Muscle layer of colon (tissue), 2 donors: Measurements from ENCODE around the gene MARCHF10.

Experiments
- H3K27ac ChIP-seq: one replicate; pipeline ENCODE4 v1.7.0; 2013; ENCODE audit warnings: low read depth, mild to moderate bottlenecking, low read length, moderate library complexity
- H3K27me3 ChIP-seq, 2 donors: one replicate each; pipeline ENCODE4 v1.7.0; 2013; ENCODE audit warnings: low read length in 2 of 2, mild to moderate bottlenecking in 2 of 2; ENCODE audit not compliant: insufficient read depth in 2 of 2, control insufficient read depth in 1 of 2
- H3K36me3 ChIP-seq: one replicate; pipeline ENCODE4 v1.7.0; 2013; ENCODE audit warnings: mild to moderate bottlenecking, low read length; ENCODE audit not compliant: insufficient read depth
- H3K4me1 ChIP-seq: one replicate; pipeline ENCODE4 v1.7.0; 2013; ENCODE audit warnings: mild to moderate bottlenecking, low read length; ENCODE audit not compliant: insufficient read depth
- H3K4me3 ChIP-seq, 2 donors: one replicate each; pipeline ENCODE4 v1.7.0; 2013; ENCODE audit warnings: low read length in 2 of 2, low read depth in 1 of 2, mild to moderate bottlenecking in 1 of 2, moderate library complexity in 1 of 2
- H3K9ac ChIP-seq: one replicate; pipeline ENCODE4 v1.7.0; 2013; ENCODE audit warnings: low read length
- H3K9me3 ChIP-seq: one replicate; pipeline ENCODE4 v1.7.0; 2013; ENCODE audit warnings: mild to moderate bottlenecking, low read length
- donor health status: abdominal sarcoma.
- donor health status: Adenocarcinoma of cecum.

Gene MARCHF10

DNA sequence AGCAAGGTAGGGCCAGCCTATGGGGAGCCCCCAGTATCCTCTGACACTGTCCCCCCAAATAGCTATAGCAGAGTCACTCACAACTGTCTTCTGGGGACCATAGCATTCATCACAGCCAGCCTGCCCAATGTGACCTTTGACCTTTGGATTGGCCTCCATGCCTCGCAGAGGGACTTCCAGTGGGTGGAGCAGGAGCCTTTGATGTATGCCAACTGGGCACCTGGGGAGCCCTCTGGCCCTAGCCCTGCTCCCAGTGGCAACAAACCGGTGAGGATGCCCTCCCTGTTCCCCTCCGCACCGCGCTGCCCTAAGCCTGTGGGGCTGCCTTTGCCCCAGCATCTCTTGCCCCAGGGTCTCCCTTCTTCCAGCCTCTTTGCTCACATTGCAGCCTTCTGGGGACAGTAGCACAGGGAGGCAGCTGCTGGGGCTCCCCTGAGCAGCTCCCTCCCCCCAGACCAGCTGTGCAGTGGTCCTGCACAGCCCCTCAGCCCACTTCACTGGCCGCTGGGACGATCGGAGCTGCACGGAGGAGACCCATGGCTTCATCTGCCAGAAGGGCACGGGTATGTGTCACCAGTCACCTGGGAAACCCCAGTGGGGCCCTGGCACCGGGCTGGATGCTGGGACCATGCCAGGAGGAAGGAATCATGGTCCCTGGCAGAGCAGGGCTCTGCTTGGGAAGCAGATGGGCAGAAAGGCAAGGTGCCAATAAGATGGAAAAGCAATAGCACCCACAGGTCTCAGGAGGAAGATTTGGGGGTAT is 119.5 kb downstream of the MARCHF10 start:
- Histone ChIP-seq H3K4me3 (no peak overlapping the region), H3K9me3 (no peaks in the 10 kb centered on the region), H3K36me3 (no peaks in the 10 kb centered on the region), H3K4me1 (no peaks in the 10 kb centered on the region), H3K27me3 (no peaks in the 10 kb centered on the region), H3K9ac (no peak overlapping the region), H3K27ac (no peak overlapping the region)

DNA sequence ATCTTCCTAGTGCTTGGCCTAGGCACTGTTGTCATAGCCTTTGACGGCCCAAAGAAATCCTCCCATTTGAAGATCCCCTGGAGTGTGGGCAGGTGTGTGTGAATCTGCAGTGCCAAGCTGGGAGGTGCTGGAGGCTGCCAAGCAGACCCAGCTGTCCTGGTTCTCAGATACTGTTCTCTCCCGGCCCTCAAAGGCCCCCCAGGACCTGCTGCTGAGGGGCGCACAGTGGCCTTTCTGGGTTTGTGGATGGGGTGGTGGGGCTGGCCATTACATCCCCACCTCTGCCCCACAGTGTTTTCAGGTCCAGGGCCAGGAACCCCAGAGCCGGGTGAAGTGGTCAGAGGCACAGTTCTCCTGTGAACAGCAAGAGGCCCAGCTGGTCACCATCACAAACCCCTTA is 120.1 kb downstream of the MARCHF10 start:
- H3K9me3 ChIP-seq, result no peaks in the 10 kb centered on the region
- no peaks in the 10 kb centered on the region for H3K27me3 ChIP-seq
- H3K4me1 ChIP-seq, result no peaks in the 10 kb centered on the region
- H3K9ac ChIP-seq, result no peak overlapping the region
- H3K36me3 ChIP-seq, result no peaks in the 10 kb centered on the region
- H3K27ac ChIP-seq, result no peak overlapping the region
- no peak overlapping the region for H3K4me3 ChIP-seq

GRCh38 chr17:62684179-62684578 is 123.9 kb downstream of the MARCHF10 start:
- H3K4me1 ChIP-seq, result no peaks in the 10 kb centered on the region
- no peaks in the 10 kb centered on the region for H3K27me3 ChIP-seq
- H3K36me3 ChIP-seq, result no peaks in the 10 kb centered on the region
- H3K9me3 ChIP-seq, result no peaks in the 10 kb centered on the region
- no peak overlapping the region for H3K9ac ChIP-seq
- H3K27ac ChIP-seq, result no peak overlapping the region
- no peak overlapping the region for H3K4me3 ChIP-seq

DNA sequence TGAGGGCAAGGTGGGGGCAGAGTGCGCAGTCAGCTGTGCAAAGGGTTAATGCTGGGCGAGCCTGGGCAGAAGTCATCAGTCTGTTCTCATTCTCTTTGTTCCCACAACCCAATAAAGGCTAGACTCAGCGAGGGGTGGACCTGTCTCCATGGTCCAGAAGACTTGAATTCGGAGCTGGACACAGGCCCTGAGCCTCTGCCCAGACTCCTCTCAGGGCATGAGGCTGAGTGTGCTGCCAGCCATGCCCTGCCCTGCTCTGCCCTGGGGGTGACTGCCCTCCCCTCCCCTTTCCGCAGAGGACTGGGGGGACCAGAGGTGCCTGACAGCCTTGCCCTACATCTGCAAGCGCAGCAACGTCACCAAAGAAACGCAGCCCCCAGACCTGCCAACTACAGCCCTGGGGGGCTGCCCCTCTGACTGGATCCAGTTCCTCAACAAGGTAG is 126.2 kb downstream of the MARCHF10 start:
- no peak overlapping the region for H3K27ac ChIP-seq
- H3K4me1 ChIP-seq, result no peaks in the 10 kb centered on the region
- H3K4me3 ChIP-seq, result no peak overlapping the region

GRCh38 chr17:62681061-62681938 is 126.8 kb downstream of the MARCHF10 start:
- Histone ChIP-seq H3K9me3 (no peaks in the 10 kb centered on the region), H3K4me3 (no peak overlapping the region), H3K9ac (no peak overlapping the region), H3K36me3 (no peaks in the 10 kb centered on the region), H3K27ac (no peak overlapping the region), H3K4me1 (no peaks in the 10 kb centered on the region), H3K27me3 (no peaks in the 10 kb centered on the region)

More for the DNA sequence above, 126.2 kb downstream of the MARCHF10 start:
- H3K36me3 ChIP-seq, result no peaks in the 10 kb centered on the region
- no peaks in the 10 kb centered on the region for H3K27me3 ChIP-seq
- no peak overlapping the region for H3K9ac ChIP-seq
- H3K9me3 ChIP-seq, result no peaks in the 10 kb centered on the region

DNA sequence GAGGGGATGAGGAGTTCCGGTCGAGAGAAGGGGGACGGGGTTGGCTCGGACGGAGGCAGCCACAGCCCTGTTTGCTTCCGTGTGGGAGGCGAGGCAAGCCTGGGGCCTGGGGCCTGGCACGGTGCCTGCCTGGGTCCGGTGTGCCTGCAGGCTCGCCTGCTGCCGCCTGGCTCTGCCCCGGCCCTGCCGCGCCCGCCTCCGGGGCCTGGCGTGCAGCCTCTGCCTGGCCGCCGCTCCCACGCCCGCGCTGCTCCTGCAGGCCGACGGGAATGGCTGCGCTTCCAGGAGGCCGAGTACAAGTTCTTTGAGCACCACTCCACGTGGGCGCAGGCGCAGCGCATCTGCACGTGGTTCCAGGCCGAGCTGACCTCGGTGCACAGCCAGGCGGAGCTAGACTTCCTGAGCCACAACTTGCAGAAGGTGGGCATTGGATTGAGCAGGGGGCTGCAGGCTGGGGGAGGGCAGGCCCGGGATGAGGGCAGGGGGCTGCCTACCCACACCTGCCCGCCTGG is 127.5 kb downstream of the MARCHF10 start:
- Histone ChIP-seq H3K9me3 (no peaks in the 10 kb centered on the region), H3K36me3 (no peaks in the 10 kb centered on the region), H3K9ac (no peak overlapping the region), H3K27me3 (no peaks in the 10 kb centered on the region), H3K4me3 (no peak overlapping the region), H3K4me1 (peaks cover under 1% of the 10 kb centered on the region), H3K27ac (no peak overlapping the region)

GRCh38 chr17:62679866-62680377 is 128.2 kb downstream of the MARCHF10 start:
- Histone ChIP-seq H3K36me3 (no peaks in the 10 kb centered on the region), H3K4me3 (no peak overlapping the region), H3K27me3 (no peaks in the 10 kb centered on the region), H3K9ac (no peak overlapping the region), H3K27ac (no peak overlapping the region), H3K9me3 (no peaks in the 10 kb centered on the region), H3K4me1 (peaks cover 7% of the 10 kb centered on the region)

GRCh38 chr17:62678214-62678919 is 129.7 kb downstream of the MARCHF10 start:
- no peak overlapping the region for H3K27ac ChIP-seq
- no peak overlapping the region for H3K4me3 ChIP-seq
- no peak overlapping the region for H3K9ac ChIP-seq
- H3K4me1 ChIP-seq, result peaks cover 7% of the 10 kb centered on the region
- no peaks in the 10 kb centered on the region for H3K36me3 ChIP-seq
- H3K27me3 ChIP-seq, result no peaks in the 10 kb centered on the region
- H3K9me3 ChIP-seq, result no peaks in the 10 kb centered on the region

GRCh38 chr17:62676952-62677596 is 131.0 kb downstream of the MARCHF10 start:
- H3K4me1 ChIP-seq, result peaks cover 7% of the 10 kb centered on the region
- no peak overlapping the region for H3K4me3 ChIP-seq
- no peaks in the 10 kb centered on the region for H3K36me3 ChIP-seq
- H3K9ac ChIP-seq, result no peak overlapping the region
- no peak overlapping the region for H3K27ac ChIP-seq
- no peaks in the 10 kb centered on the region for H3K27me3 ChIP-seq
- no peaks in the 10 kb centered on the region for H3K9me3 ChIP-seq

DNA sequence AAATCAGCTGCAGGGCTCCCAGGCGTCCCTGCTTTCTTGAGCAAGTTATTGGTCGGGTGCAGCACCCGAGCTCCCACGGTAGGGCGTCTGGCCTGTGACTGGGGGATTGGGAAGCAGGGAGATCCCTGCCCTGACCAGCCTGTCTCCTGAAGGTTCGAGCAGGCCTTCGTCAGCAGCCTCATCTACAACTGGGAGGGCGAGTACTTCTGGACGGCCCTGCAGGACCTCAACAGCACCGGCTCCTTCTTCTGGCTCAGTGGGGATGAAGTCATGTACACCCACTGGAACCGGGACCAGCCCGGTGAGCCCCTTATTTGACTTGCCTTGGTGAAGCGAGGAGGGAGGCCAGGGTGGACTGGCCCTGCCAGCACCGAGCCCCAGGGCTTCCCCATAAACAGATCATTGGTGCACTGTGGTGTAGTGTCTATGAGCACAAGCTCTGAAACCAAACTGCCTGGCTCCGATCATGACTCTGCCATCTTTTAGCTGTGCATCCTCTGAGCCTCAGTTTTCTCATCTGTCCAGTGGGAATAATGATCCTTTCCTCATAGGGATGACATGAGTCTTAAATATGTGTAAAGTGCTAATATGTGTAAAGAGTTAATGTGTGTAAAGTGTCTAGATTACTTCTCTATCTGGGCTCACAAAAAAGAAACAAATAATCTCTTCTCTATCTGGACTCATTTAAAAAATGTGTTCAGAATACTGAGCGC is 131.7 kb downstream of the MARCHF10 start:
- H3K4me1 ChIP-seq, result peaks cover 7% of the 10 kb centered on the region
- no peak overlapping the region for H3K27ac ChIP-seq
- no peaks in the 10 kb centered on the region for H3K9me3 ChIP-seq

More for the DNA sequence above, 131.7 kb downstream of the MARCHF10 start:
- no peak overlapping the region for H3K4me3 ChIP-seq
- H3K9ac ChIP-seq, result no peak overlapping the region
- no peaks in the 10 kb centered on the region for H3K36me3 ChIP-seq
- H3K27me3 ChIP-seq, result no peaks in the 10 kb centered on the region
